T1000 (cell line): ENCODE measurements around the gene ARMC2.
"Not testable (repeated sequence)": the region's sequence is repeated elsewhere in the genome, so short reads cannot be mapped to it uniquely, and the experiment has no call there.

Experiments
- DNase-seq: peaks from one replicate; lab custom pipeline; 2025; ENCODE audit warnings: mixed read lengths; lab: John Stamatoyannopoulos, UW

ARMC2 gene

DNA sequence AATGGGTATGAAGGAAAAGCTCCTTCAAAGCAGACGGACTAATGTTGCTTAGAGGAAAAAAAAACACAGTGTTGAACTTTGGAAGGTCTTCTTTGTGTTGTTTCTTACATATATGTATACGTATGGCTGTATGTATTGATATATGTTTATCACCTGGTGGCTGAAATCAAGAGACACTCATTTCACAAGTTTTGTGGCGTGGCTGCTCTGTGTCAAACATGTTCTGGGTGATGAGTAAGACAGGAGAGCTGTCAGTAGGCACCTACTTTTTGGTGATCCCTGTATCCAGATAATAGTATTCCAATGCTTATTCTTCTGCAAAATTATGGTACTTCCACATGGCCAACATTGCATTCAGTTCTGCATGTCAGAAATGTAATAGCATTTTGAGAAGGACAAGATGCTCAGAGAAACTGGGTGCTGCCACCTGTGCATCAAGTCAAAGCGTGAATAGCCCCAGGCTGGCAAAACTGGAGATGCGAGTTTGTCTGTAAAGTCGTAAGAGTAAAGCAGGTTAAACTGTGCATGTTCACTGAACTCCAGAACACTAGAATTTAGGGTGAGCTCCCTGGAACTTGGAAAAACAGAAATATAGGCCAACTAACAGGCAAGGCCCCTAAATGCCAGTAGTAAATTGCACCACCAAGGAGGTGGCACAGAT, 67.9 kb downstream of the ARMC2 start:
- DNase-seq: no peak

DNA sequence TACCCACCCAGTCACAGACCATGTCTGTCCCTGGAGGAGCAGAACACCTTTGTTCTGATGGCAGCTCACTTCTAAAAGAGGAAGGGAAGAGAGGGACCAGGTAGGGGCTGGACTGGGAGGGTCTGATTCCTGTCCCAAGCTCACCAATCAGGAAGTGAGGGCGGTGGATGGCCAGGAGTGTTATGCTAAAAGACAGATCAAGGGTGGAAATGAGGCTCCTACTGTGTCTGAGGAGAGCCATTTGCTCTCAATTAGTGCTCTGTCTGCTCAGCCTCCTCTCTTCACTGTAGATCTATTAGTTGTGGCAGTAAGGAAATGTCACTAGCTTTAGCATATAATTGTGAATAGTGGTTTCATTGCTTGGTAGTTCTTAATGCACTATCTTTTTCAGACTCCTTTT, 72.5 kb downstream of the ARMC2 start:
- DNase-seq: no peak

DNA sequence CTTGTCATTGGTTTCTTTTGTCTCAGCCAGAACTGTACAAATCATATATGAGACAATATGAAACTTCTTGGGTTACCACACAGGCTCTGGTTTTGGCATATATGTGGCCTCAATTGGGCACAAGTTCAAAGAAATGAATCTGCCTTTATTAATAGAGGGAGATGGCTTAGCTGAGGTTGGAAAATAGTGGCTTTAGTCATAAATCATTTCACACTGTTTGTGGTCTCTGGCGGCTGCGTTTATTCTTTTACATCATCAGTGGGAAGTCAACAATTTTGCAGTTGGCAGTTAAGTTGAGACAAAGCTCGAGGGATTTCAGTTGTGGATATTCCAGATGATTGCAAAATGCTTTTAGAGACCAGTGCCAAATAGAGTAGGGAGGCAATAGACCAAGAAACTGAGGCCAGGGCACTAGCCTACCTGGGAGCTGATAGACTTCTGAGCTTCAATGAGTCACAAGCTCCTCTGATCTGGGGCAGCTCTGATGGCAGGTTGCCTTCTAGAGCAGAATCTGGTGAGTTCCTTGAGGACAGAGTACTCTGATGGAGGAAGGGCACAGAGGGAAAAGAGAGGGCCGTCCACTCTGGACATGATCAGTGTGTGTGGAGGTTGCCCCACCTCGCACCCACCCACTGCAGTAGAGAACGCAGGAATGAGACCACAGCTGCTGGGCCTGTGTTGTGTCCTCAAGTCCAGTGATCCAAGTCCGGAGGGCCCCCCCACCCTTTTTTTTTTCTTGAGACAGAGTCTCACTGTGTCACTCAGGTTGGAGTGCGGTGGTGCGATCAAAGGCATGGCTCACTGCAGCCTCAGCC, 73.5 kb downstream of the ARMC2 start:
- no peak for DNase-seq

DNA sequence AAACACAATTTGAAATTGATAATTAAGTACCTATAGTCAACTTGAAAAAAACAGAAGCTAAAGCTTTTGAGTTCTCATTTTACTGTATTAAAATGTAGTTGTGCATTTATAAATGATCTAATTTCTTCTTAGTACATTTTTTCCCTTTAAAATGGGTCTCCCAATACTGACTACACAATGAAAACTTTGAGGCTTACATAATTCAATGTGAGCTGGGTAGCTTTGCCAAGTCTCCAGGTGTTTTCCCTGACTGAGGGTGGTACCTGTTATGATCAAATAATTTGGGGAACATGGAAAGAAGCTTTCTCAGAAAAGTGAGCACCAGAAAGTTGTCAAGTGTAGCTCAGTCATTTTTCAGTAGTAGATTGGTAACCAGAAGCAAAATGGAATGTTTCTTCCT, 74.3 kb downstream of the ARMC2 start:
- DNase-seq: no peak

DNA sequence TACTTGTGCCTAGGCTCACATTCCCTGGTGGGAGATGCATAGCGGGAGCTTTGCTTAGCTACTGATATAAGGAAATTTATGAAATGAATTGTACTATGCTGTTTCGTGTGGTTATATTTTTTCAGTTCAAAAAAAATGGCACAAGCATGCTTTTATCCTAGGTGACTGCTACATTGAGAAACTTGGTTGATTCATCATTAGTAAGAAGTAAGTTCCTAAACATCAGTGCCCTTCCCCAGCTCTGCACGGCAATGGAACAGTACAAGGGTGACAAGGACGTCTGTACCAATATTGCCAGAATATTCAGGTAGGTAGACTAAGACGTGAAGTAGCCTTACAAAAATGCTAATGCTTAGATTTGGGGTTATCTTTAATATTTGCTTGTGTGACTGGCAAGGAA, 79.7 kb downstream of the ARMC2 start:
- no peak for DNase-seq

DNA sequence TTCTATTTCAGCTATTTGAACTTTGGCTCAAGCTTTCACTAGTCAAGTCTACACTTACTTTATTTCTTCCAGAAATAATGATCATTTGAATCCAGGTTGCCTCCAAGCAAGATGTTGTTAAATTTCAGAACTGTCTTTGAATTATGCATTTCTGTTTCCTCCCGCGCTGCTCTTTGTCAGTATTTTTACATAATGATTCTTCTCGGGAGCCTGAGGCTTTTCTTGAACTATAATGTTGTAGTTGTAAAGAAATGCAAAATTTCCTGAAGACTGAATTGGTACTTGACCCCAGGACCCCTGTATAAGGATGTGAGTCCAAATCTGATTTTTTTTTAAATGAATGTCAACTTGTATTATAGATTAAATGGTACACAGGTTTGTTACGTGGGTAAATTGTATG, 80.4 kb downstream of the ARMC2 start:
- DNase-seq: no peak

DNA sequence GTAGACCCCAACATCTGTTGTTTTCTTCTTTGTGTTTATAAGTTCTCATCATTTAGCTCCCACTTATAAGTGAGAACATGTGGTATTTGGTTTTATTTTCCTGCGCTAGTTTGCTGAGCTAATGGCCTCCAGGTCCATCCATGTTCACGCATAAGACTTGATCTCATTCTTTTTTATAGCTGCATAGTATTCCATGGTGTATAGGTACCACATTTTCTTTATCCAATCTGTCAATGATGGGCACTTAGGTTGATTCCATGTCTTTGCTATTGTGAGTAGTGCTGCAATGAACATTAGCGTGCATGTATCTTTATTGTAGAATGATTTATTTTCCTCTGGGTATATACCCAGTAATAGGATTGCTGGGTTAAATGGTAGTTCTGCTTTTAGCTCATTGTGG, 82.9 kb downstream of the ARMC2 start:
- not testable (repeated sequence) for DNase-seq

DNA sequence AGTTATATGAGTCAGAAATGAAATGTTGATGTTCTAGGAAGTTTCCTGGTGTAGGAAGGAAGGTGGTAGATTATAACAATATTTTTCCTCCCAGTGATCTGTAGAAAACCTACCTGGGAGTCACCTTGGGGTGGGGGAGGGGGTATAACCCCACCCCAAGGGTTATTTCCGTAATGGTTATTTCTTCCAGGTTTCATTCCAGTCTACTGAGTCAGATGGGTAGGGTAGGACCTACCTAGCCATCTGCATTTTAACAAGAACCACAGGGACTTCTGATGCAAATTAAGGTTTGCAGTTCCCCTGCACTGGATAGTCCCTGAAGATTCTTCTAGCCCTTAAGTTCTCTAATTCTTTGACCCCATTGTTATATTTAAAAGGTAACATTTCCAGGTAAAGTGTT, 88.9 kb downstream of the ARMC2 start:
- DNase-seq: no peak

DNA sequence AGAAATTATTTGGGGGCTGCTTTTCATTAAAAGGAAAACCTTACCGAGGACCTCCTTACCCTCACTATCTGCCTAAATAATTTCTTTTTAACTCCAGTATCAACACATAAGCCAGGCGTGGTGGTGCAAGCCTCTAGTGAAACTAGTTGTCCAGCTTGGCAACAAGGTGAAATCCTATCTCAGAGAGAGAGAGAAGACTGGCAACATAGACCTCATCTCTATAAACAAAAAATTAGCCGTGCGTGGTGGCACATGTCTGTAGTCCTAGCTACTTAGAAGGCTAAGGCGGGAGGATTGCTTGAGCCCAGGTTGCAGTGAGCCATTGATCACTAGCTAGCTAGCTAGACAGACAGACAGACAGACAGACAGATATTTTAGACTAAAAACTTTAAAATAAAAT, 92.5 kb downstream of the ARMC2 start:
- no peak for DNase-seq

DNA sequence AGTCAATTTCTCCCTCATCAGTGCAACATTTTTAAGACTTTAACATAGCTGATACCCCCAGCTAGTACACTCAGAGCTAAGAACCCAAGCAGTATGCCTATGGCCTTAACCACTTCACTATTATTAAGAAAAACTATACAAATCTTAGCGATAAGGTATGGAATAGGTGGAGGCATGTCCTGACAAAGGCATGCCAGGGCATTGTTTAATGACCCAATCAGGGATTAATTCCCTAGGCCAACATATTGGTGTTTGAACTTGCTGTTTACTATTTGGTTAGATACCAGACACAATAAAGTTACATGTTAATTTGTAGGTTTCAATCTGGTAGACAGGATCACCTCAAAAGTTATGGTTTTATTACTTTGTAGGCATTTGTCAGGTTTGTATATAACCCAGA, 93.1 kb downstream of the ARMC2 start:
- no peak for DNase-seq

DNA sequence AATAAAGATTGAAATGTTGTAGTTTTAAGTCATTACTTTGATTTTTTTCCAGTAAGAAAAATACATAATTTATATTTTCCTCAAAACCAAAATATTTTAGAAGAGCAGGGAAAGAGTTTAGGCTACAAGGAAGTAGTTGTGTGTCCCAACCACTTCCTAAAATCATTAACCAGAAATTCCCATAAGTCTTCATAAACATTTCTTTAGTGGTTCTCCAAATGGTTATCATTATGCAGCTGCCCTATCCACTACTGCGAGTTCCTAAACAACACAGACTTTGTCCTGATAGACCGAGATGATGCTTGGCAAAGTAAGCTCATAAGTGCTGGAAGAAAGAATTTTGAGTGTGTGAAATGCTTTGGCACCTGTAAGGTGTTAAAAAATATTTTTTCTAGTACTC, 93.6 kb downstream of the ARMC2 start:
- DNase-seq: no peak

DNA sequence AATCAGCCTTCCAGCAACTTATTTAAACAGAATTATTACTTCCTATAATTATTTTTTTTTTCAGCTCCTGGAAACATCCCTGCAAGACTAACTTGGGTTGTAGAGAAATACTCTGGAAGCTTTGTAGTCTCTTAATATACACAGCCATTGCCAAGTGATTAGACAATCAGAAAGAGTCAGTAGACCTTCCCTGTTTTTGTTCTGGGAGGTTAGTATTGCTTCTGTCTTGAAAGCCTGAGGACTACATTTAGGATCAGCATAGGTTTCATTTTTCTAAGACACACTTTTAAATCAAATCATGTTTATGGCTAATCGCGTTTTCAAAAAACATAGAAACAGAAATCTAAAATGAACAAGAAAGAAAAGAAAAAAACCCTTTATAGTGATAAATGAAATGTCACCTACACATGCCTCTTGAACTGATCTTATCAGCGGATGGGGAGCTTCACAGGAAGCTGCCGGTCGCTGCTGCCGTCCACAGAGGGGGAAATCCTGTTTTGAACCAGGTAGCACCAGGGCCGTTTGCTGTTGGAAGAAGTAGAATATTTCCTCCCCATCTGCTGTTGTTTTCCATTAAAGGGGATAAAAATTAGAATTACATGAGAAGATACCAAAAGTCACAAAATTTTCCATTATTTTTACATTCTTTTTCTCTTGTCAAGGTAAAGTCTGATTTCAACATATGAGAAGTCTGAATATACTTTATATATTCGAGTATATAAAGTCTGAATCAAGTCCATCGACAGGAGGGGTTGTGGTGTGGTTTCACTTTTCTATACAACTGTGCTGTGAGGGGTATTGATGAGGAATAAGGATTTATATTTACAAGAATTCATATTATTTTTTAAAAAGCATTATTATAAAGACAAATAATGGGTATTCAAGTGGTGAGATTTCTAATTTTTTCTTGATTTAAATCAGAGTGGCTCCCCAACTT, 94.6 kb downstream of the ARMC2 start:
- no peak for DNase-seq

DNA sequence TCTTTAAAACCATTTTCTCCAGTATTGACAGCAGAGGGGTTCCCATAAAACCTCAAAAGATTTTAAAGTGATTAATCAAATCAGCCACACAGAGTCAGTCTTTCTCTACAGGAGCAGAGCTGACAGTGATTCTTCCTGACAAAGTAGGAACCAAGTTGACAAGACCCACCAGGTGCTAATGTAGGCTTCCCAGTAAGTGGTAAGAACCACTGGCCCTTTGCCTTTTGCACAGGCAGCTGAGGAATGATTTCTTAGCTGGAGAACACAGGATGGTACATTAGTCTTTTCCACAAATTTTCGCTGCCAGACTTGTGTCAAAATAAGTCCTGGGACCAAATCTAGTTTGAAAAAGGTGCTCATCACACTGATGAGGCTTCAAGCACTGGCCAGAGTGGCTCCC, 95.8 kb downstream of the ARMC2 start:
- DNase-seq: no peak

DNA sequence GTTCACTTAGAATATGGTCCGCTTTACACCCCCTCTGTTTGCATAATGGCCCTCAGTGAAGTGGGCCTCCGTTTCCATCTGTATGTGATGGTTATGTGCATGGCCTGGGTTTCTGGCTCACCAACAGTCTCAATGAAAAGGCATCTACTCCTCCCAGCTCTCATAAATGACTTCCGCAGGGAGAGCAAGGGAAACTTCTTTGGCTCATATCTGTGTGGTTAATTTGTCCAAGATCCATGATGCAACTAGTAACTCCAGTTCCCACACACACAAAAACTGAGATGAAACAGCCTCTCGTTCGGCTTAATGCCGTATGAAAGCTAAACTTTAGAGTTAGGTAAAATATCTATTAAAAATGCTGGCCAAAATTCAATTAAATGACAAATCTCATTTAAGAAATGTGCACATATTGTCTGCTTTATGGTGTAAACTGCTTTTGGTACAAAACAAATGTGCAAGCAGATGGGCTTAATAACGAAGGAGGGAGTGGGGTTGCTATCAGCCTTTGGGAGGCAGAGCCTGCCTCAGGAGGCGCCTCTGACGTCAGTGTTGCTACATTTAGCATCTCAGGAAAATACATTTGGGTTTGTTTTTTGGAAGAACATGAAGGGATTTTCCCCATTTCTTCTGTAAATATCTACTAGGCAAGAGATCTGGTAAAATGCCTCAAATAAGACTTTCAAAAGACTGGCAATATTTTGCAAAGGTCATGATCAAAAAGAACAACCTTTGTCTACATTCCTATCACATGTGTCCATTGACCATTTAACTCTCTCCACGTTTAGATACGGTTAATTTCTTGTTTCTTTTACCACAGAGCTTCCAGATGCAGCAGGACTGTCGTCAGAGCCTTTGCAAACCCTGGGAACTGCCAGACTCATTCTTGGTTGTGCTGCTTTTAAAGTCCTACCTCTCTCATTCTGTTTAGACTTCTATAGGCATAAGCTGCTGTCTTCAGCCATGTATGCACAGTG, 96.8 kb downstream of the ARMC2 start:
- DNase-seq: no peak

DNA sequence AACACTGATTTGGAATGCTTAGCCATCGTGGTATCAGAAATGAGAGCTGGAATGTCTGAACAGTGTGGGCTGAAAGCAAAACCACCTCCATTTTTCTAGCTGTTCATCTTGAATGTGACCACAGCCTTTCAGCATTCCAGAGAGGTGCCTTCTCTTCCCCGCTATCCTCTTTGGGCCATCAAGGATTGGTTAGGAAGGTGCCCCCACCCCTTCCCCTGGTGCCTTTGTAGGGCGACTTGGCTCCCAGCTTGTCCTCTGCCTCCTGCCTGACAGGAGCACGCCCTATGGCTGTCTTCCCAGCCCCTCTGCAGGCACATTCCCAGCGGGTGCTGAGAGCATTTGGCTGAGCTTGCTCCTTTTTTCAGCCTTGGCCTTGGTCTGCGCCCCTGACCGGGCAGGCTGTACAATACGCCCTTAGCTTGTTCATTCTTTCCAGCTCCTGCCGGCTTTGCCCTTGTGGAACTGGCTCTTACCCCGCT, 97.5 kb downstream of the ARMC2 start:
- DNase-seq: no peak

DNA sequence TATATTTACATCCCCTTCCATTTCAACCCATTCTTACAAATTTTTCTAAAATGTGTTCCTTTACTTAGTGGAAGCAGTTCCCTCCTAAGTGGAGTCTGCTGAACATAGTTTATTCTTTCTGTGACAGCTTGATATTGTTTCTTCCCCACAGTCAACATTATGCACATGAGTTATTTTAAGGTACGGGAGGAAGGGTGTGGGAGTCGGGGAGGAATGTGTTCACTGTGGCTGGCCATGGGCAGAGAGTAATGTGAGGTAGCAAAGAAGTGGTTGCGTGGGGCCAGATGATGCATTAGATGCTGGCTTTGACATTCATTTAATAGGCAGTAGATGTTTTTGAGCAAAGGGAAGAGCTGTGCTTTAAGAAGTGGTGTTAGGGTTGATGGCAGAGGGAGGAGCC, 98.5 kb downstream of the ARMC2 start:
- DNase-seq: no peak

DNA sequence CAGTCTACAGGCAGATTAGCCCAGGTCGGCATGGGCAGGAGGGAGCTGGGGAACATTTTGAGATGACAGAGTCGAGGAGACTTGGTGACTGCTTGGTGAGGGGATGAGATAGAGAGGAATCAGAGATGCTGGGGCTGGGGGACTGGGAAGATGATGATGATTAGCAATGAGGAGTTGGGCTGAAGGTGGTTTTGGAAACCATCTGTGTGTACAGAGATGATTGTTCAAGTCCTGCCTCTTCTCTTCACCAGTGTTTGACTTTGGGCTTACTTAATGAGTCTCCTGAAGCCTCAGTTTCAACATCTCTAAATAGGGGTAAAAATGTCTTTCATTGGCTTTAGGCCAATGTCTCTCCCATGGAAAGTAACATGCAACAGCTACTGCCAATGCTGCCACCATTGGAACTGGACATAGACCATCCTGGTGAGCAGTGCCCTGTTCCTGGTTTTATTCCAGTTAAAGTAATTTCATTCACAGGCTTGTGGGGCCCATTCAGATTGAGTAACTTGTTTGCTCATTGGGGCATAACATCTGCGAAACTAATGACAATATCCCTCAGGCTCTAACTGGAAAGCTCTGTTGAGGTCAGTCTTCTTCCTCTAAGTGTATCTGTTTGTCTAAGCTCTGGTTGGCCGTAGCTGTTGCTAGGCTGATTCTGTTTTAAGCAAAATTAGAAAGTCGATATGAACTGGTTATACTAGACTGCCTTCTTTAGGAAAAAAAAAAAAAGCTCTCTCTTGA, 99.1 kb downstream of the ARMC2 start:
- DNase-seq: no peak

DNA sequence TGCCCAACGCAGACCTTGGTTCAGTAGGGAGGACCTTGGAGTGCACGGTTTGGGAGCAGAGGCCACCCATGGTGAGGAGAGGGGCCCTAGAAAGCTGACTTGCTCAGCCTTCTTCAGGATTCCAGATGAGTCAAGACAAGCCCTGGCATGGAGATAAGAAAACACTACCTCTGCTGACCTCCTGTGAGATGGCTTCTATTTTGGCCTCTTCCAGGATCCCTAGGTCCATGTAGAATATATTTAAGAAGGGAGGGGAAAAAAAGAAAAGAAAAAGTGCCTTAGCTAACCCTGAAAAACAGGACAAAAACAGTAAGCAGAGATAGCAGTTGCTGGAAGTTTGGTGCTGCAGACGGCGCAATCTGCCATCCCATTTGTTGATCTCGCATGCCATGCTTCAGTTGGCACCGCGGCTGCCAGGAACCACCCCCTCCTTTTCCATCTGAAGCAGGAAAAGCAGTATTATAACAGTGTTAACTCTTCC, 100.0 kb downstream of the ARMC2 start:
- DNase-seq: no peak

DNA sequence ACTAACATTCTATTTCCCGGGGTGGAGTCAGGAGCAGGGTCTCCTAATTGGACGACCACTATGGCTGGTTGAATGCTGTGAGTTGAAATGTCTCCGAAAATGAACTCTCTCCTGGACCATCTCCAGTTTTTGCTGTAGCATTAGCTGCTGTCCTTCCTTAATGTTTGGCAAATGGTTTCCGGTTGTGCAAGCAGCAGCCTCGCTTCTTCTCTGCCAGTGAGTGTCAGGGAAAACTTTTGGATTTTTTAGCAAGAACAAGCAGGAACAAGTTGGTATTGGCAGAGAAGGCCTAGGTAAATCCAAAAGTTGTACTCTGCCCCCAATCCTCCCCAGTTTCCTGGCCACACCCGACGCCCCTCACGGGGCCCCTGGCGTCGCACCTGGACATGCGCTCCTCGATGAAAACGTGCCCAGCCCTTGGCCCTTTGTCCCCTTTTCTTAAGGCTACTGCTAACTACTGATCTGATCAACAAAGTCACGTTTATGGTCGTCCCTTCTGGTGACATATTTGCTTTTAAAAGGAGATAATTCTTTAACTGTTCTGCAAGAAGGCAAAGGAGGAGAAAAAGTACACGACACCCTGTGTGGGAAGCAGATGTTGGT, 103.2 kb downstream of the ARMC2 start:
- DNase-seq: no peak
